Upper lobe of right lung (tissue), 1 donor: Measurements from ENCODE around the gene C4B. TPM values are rescaled to one million over a fixed set of nuclear protein-coding genes. Genes with fewer than 3 reads are reported as not detected.
"Not testable (repeated sequence)": the region's sequence is repeated elsewhere in the genome, so short reads cannot be mapped to it uniquely, and the experiment has no call there.

Source experiments
- ATAC-seq: fragments of 200-7000 bp; cut with Tn5 transposase; one replicate; pipeline ENCODE4 v1.9.1; 2020; ENCODE audit warnings: mild to moderate bottlenecking, moderate library complexity
- DNase-seq: peaks from one replicate; pipeline ENCODE4 v3.0.0-alpha.2; 2020
- H3K27ac ChIP-seq: fragments of 200-600 bp; one replicate; pipeline ENCODE4 v1.8.0; 2022
- H3K27me3 ChIP-seq: fragments of 200-600 bp; one replicate; pipeline ENCODE4 v1.8.0; 2022; ENCODE audit warnings: mild to moderate bottlenecking
- H3K36me3 ChIP-seq: fragments of 200-600 bp; one replicate; pipeline ENCODE4 v1.8.0; 2022
- H3K4me1 ChIP-seq: fragments of 200-600 bp; one replicate; pipeline ENCODE4 v1.8.0; 2022
- H3K4me3 ChIP-seq: fragments of 200-600 bp; one replicate; pipeline ENCODE4 v1.8.0; 2022; ENCODE audit warnings: mild to moderate bottlenecking
- H3K9me3 ChIP-seq: fragments of 200-600 bp; one replicate; pipeline ENCODE4 v1.8.0; 2022
- CTCF ChIP-seq: fragments of 200-600 bp; IDR thresholded peaks from one replicate; pipeline ENCODE4 v1.8.0; 2022; ENCODE audit warnings: antibody characterized with exemption
- intact Hi-C: fragments of 100-400 bp; cut with DNase I; formaldehyde crosslinking; loops from one replicate; pipeline ENCODE4 v1.11.0; 2022
- total RNA-seq: library from RNA; stranded (reverse); fragmentation: NEBNext Ultra II Directional; extraction: Animal tissue kit (Norgen Biotek cat#: 25700); gene quantifications from one replicate; pipeline ENCODE4 v1.2.1, GENCODE V29; 2021
- donor health status: DM: no; HTN: yes; CAD: no; lungs with severe emphysema.

Gene C4B
- total RNA-seq, 1 donor from 2014 or later, result 166 TPM

GRCh38 chr6:32050562-32050961 is 36.0 kb downstream of the C4B start:
- no peaks in the 10 kb centered on the region for H3K9me3 ChIP-seq
- H3K4me1 ChIP-seq, result no peaks in the 10 kb centered on the region
- H3K36me3 ChIP-seq, result peaks cover 24% of the 10 kb centered on the region
- TF ChIP-seq CTCF, result no peak
- H3K4me3 ChIP-seq, result no peak overlapping the region
- no peak for DNase-seq
- H3K27me3 ChIP-seq, result no peaks in the 10 kb centered on the region
- H3K27ac ChIP-seq, result no peak overlapping the region
- no peak for ATAC-seq
- intact Hi-C loops, result no loop called here

DNA sequence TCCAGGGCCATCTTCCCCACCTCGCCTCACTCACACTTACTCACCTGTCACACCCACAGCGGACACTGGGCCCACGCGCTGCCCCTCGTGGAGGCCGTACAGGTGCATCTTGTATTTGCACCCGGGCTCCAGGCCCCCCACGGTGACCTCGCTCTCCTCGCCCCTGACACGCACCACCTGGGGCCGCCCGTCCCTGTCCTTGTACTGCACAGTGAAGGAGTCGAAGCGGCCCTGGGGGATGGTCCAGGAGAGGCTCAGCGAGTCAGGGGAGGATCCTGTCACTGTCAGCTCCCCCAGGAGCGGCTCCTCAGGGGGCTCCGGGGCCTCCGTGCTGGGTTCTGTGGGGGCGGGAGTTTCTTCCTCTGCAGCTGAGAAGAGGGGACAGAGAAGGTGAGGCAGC is 38.0 kb downstream of the C4B start:
- H3K27me3 ChIP-seq, DNase-seq: not testable (repeated sequence)
- peaks cover 18% of the 10 kb centered on the region for H3K36me3 ChIP-seq

GRCh38 chr6:32053314-32053713 is 38.7 kb downstream of the C4B start:
- DNase-seq, H3K9me3 ChIP-seq, intact Hi-C loops, H3K4me3 ChIP-seq, H3K4me1 ChIP-seq, ATAC-seq, H3K27me3 ChIP-seq, H3K27ac ChIP-seq: not testable (repeated sequence)
- peaks cover 20% of the 10 kb centered on the region for H3K36me3 ChIP-seq

More for the DNA sequence above, 38.0 kb downstream of the C4B start:
- H3K4me1 ChIP-seq, ATAC-seq, H3K27ac ChIP-seq, H3K9me3 ChIP-seq, intact Hi-C loops, H3K4me3 ChIP-seq: not testable (repeated sequence)

GRCh38 chr6:32055756-32056155 is 41.2 kb downstream of the C4B start:
- H3K27ac ChIP-seq, ATAC-seq, H3K4me1 ChIP-seq, H3K4me3 ChIP-seq, intact Hi-C loops, H3K9me3 ChIP-seq, DNase-seq, H3K27me3 ChIP-seq: not testable (repeated sequence)
- peaks cover 43% of the 10 kb centered on the region for H3K36me3 ChIP-seq

DNA sequence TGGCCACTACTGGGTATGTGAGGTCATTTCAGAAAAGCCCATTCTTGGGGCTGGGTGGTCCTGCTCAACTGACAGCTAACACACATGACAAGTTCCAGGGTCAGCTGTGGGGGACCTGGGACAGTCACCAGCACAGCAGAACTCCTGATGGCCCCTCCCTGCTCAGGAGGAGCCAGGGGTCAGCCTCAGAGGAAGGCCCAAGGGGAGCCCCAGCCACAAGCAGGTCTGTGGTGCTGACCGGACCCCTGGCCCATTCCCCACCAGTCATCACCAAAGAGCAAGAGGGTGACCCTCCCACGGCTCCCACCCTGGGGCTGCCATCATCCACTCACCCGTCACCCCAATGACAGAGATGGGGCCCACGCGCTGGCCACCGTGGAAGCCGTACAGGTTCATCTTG is 41.7 kb downstream of the C4B start:
- Histone ChIP-seq H3K9me3 (no peaks in the 10 kb centered on the region), H3K4me1 (no peaks in the 10 kb centered on the region), H3K27ac (no peak overlapping the region), H3K27me3 (no peaks in the 10 kb centered on the region), H3K36me3 (peaks cover 43% of the 10 kb centered on the region), H3K4me3 (no peak overlapping the region)
- DNase-seq (no peak), ATAC-seq (no peak)
- intact Hi-C loops, result no loop called here
- no peak for TF ChIP-seq CTCF

GRCh38 chr6:32057966-32058365 is 43.4 kb downstream of the C4B start:
- Histone ChIP-seq H3K4me3 (no peak overlapping the region), H3K4me1 (no peaks in the 10 kb centered on the region), H3K36me3 (peaks cover 56% of the 10 kb centered on the region), H3K27ac (no peak overlapping the region), H3K9me3 (no peaks in the 10 kb centered on the region), H3K27me3 (no peaks in the 10 kb centered on the region)
- ATAC-seq (no peak), DNase-seq (no peak)
- intact Hi-C loops, result no loop called here
- no peak for TF ChIP-seq CTCF

GRCh38 chr6:32058511-32058963 is 43.9 kb downstream of the C4B start:
- TF ChIP-seq CTCF, result no peak
- H3K36me3 ChIP-seq, result peaks cover 57% of the 10 kb centered on the region
- H3K27ac ChIP-seq, result no peak overlapping the region
- H3K27me3 ChIP-seq, result no peaks in the 10 kb centered on the region
- no peaks in the 10 kb centered on the region for H3K4me1 ChIP-seq
- no peaks in the 10 kb centered on the region for H3K9me3 ChIP-seq
- DNase-seq (no peak), ATAC-seq (no peak)
- H3K4me3 ChIP-seq, result no peak overlapping the region
- intact Hi-C loops, result no loop called here
